GM12892 (cell line): Measurements from ENCODE around the gene FMN2.

Experiments used
- POLR2A ChIP-seq: IDR thresholded peaks from 2 replicates; pipeline ENCODE4 v1.6.1; 2011; ENCODE audit warnings: low read depth, low read length, control low read depth
- POLR2AphosphoS5 ChIP-seq: IDR thresholded peaks from 2 replicates; pipeline ENCODE4 v1.6.1; 2011; ENCODE audit warnings: low read depth, low read length, control low read depth
- TAF1 ChIP-seq: IDR thresholded peaks from 2 replicates; pipeline ENCODE4 v1.6.1; 2011; ENCODE audit warnings: low read depth, mild to moderate bottlenecking, control low read depth, low read length, borderline replicate concordance

DNA sequence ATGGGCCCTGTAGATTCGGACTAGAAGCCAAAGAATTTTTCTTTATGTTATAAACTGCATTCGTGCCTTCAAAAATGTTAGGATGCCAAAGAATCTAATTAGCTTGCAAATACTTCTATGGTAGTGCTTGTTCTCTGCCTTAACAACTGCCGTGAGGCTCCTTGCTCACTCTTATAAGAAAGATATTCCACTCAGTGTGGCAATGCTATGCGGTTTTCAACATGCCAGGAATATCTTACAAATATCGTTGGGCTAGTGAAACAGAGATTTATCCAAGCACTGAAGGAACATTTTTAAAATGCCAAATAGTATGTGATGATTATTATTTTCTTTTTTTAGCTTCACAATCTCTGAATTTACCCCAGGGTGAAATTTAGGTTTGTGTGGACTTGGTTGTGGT, 322.0 kb downstream of the FMN2 start:
- TF ChIP-seq POLR2AphosphoS5 (no peak), POLR2A (no peak), TAF1 (no peak)
